Activated naive CD8-positive, alpha-beta T cell treated with anti-CD3 and anti-CD28 coated beads for 36 hours (primary cell): Measurements from ENCODE around the gene ANXA2. TPM values are rescaled to one million over a fixed set of nuclear protein-coding genes. Genes with fewer than 3 reads are reported as not detected.

Experiments used
- DNase-seq: peaks from one replicate; pipeline ENCODE4 v3.0.0; 2021
- H3K27ac Mint-ChIP-seq: one replicate; pipeline ENCODE4 v1.8.0; 2022; ENCODE audit warnings: mild to moderate bottlenecking, moderate library complexity, mixed read lengths
- H3K27me3 Mint-ChIP-seq: one replicate; pipeline ENCODE4 v1.8.0; 2022; ENCODE audit warnings: mild to moderate bottlenecking, mixed read lengths
- H3K36me3 Mint-ChIP-seq: one replicate; pipeline ENCODE4 v1.8.0; 2021; ENCODE audit warnings: mild to moderate bottlenecking, mixed read lengths
- H3K4me1 Mint-ChIP-seq: one replicate; pipeline ENCODE4 v1.8.0; 2021; ENCODE audit warnings: mixed read lengths
- H3K4me3 Mint-ChIP-seq: one replicate; pipeline ENCODE4 v1.8.0; 2022; ENCODE audit warnings: mild to moderate bottlenecking, moderate library complexity, mixed read lengths
- H3K9me3 Mint-ChIP-seq: one replicate; pipeline ENCODE4 v1.8.0; 2022; ENCODE audit warnings: mixed read lengths
- total RNA-seq, 2 experiments: library from RNA; stranded (reverse); gene quantifications; one replicate each; pipeline ENCODE4 v1.2.3, GENCODE V29; 2021

ANXA2 gene
- total RNA-seq, 2 experiments from 2014 or later = 44.0 to 44.8 TPM

DNA sequence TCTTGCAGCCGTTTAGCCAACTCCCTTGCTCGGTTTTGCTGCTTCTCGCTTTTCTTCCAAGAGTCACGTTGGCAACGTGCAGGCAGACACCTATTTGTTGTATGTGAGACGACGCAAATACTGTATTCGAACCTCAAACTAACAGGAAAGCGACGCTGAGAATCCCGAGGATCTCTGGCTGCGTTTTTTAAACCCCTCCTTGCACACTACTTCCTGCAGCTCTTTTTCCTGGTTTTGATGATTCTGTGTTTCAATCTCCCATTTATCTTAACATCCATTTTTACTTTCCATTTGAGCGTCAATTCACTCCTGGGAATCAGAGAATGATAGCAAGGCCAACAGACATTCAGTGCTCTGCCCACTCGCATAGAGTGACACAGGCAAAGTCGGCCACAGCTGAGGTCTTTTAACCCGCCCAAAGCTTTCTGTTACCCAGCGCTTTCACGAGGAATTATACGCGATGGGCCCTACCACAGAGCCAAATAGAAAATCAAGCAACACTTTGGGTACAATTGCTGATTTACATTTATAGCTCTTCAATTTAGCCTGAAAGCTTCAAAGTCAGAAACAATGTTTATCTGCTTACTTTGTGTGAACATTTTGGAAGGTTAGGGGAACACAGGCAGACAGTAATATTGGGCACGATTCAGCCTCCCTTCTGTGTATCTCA, 1.6 kb upstream of the ANXA2 start:
- Mint-ChIP-seq H3K27me3 (peaks cover 9% of the 10 kb centered on the region), H3K27ac (peak overlapping the region; percentile 65), H3K4me3 (peak overlapping the region; percentile 73), H3K9me3 (no peaks in the 10 kb centered on the region), H3K4me1 (peaks cover 22% of the 10 kb centered on the region), H3K36me3 (peaks cover 3% of the 10 kb centered on the region)
- no peak for DNase-seq

DNA sequence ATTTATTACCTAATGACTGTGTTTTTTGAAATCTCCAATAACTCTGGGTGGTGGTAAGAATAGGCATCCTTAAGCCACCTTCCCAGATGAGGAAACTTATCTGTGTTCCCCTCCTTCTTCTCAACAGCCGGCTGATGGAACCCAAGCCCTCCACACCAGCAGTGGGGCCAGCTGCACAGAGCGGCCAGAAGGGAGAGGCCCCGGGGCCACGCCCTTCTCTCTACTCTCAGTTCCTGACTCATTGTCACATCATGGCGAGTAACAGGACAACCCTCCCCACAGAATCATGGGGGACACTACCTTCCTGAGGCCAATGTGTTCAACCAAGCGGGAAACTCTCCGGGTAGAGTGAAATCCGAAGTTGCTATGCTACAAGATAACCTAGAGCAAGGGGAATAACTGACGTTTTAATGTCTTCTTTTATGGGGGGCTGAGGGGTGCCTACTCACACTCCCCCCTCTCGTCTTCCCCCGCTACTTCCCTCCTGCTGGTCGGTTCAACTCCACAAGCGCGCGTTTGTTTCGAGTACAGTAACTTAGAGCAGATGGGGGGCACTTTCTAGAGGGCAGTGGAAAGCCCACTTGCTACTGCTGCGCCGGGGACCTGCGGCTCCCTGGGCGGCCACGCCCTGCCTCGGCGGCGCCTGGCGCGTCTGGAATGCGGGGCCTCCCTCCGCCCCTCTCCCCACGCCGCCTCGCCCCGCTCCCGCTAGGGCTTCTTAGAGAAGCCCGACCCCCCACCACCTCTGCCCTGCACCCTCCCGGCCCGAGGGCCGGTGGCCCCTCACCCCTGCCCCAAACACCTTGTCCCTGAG, 621 bp downstream of the ANXA2 start:
- DNase-seq = peak; percentile 49
- H3K4me1 Mint-ChIP-seq = peaks cover 25% of the 10 kb centered on the region
- H3K27me3 Mint-ChIP-seq = peaks cover 9% of the 10 kb centered on the region
- no peaks in the 10 kb centered on the region for H3K9me3 Mint-ChIP-seq
- H3K27ac Mint-ChIP-seq = peak overlapping the region; percentile 80
- H3K4me3 Mint-ChIP-seq = peak overlapping the region; percentile 83
- peaks cover 3% of the 10 kb centered on the region for H3K36me3 Mint-ChIP-seq

DNA sequence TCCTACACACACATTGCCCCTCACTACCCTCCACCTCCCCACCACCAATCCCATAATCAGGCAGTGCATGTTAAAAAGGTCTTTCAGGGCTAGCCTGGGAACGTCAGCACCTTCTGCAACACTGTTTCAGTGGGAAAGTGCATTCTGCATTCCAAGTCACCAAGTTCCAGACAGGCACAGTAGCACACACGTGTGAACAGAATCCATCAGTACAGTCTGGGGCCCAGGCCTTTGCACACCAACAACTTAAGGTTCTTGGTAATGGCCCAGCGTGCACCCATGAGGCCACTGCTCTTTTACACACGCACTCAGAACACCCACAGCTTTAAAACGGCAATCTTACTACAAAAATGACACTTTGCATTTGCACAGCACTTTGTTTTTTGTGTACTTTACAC, 1.2 kb downstream of the ANXA2 start:
- Mint-ChIP-seq H3K36me3 (peaks cover 3% of the 10 kb centered on the region), H3K27ac (no peak overlapping the region), H3K4me1 (peaks cover 25% of the 10 kb centered on the region), H3K9me3 (no peaks in the 10 kb centered on the region), H3K4me3 (peak overlapping the region; percentile 83), H3K27me3 (peaks cover 11% of the 10 kb centered on the region)
- DNase-seq = no peak

DNA sequence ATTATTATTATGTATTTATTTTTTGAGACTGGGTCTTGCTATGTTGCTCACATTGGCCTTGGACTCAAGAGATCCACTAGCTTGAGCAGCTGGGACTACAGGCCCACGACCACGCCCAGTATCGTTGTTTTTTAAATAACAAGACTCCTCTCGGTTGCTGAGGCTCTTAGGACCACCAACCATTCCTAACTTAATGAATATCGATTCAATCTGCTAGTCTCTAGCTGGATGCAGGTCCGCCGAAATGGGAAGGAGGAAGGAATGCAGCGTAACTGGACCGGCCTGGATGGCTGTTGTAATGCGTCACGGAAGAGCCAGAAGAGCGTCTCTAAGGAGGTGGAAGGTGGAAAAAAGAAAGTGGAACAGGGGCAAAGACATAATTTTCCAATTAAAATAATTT, 1.7 kb downstream of the ANXA2 start:
- no peaks in the 10 kb centered on the region for H3K9me3 Mint-ChIP-seq
- DNase-seq = no peak
- peaks cover 12% of the 10 kb centered on the region for H3K27me3 Mint-ChIP-seq
- no peak overlapping the region for H3K4me3 Mint-ChIP-seq
- peaks cover 3% of the 10 kb centered on the region for H3K36me3 Mint-ChIP-seq
- H3K4me1 Mint-ChIP-seq = peaks cover 27% of the 10 kb centered on the region
- no peak overlapping the region for H3K27ac Mint-ChIP-seq

DNA sequence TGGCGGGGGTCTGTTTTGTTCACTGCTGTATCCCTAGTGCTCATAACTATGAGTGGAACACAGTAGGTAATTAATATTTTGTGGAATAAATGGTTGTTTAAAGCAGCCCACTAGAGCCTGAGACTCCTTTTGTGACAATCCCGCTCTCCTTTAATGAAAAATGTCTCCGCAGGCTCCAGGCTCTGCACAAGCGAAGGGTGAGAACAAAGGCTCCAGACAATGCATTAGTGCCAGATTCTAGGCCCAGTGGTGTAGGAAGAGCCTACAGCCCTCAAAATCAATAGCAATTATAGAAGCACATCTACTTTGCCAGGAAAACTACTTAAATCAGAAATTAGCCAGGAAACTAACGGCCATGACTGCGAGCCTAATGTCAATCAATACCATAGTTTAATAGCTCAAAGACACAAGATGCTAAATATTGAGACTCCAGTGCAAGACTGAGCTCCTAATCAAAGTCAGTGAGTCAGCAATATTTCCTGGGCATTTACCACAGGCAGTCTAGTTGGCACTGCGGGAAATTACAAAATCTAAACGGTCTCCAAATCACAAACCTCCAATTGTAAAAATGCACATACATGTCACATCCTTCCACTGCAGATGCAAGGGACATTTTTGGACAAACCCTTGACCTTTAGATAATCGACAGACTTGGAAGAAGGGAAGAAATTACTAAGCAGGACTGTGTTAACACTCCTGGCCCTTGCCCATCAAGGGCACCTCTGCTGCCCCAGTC, 2.3 kb downstream of the ANXA2 start:
- no peak for DNase-seq
- H3K27me3 Mint-ChIP-seq = peaks cover 12% of the 10 kb centered on the region
- peaks cover 3% of the 10 kb centered on the region for H3K36me3 Mint-ChIP-seq
- H3K27ac Mint-ChIP-seq = no peak overlapping the region
- no peak overlapping the region for H3K4me3 Mint-ChIP-seq
- peaks cover 30% of the 10 kb centered on the region for H3K4me1 Mint-ChIP-seq
- H3K9me3 Mint-ChIP-seq = no peaks in the 10 kb centered on the region

DNA sequence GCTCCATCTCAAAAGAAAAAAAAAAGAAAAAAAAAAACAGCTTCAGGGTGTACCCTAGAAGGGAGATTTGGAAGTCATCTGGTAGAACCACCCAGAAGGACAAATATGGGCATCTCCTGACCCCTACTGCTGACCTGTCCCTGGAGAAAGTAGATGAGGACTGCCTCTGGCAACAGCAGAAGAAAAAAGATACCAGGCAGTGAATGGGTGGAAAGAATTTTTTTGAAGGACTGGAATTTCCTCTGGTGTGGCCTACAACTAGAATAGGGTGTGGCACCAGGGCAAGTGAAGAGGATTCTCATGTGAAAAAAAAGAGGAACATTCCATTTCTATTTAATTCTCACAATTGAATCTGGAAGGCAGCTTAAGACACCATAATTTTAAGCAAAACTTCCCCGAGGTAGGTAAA, 3.1 kb downstream of the ANXA2 start:
- no peaks in the 10 kb centered on the region for H3K9me3 Mint-ChIP-seq
- H3K27me3 Mint-ChIP-seq = peaks cover 12% of the 10 kb centered on the region
- H3K4me3 Mint-ChIP-seq = no peak overlapping the region
- DNase-seq = no peak
- peaks cover 33% of the 10 kb centered on the region for H3K4me1 Mint-ChIP-seq
- H3K36me3 Mint-ChIP-seq = peaks cover 3% of the 10 kb centered on the region
- no peak overlapping the region for H3K27ac Mint-ChIP-seq

DNA sequence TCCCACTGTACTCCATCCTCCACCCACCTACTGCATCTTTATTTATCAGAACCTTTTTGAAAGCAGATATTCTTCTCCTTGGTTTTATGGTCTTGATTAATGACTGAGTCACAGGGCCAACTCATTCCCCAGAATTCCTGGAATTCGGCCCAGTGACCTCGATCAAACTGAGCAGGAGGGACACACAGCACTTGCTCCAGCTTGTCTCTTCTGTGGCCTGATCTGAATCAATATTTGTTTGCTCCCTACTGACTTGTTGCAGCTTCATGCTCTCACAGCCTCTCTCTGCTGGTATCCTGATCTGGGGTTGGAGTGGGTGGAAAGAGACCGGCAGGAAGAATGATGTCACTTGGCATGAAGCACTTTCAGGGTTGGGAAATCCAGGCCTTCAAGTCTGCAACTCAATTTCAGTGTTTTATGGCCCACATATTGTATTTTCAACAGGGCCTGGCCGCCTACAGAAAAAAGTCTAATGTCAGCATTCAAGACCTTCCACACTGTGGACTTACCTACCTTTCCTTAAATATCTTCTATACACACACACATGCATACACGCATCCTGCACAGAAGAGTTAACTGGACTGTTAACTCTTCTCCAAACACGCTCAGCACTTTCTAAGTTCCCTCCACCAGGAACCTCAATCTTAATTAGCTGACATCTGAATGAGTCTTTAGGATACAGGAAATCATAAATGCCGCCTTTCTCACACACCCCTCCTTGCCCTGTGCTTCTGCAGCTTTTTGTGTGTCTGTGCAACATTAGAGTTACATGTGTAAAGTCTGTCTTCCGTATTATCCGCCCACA, 4.6 kb downstream of the ANXA2 start:
- Mint-ChIP-seq H3K36me3 (peaks cover 3% of the 10 kb centered on the region), H3K27ac (no peak overlapping the region), H3K4me3 (no peak overlapping the region), H3K27me3 (peaks cover 8% of the 10 kb centered on the region), H3K9me3 (no peaks in the 10 kb centered on the region), H3K4me1 (peaks cover 36% of the 10 kb centered on the region)
- DNase-seq = no peak

DNA sequence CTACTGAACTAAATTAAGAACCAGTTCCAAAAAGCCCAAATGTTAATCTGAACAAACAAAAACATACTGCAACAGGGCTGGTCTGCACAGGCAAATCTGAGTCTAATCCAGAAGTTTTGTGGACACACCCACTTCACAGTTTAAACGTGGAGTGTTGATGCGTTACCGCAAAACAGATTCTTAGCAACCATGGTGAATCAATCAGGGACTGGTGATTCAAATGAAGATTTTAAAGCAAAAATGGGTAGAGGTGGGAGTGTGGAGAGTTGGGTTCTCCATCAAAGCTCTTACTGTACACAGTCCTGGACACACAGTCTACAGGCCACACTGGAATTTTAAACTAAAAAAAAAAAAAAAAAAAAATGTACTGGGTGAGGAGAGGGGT, 5.2 kb downstream of the ANXA2 start:
- H3K4me3 Mint-ChIP-seq = no peak overlapping the region
- peak; percentile 20 for DNase-seq
- peaks cover 35% of the 10 kb centered on the region for H3K4me1 Mint-ChIP-seq
- peaks cover 3% of the 10 kb centered on the region for H3K36me3 Mint-ChIP-seq
- peaks cover 10% of the 10 kb centered on the region for H3K27me3 Mint-ChIP-seq
- no peak overlapping the region for H3K27ac Mint-ChIP-seq
- no peaks in the 10 kb centered on the region for H3K9me3 Mint-ChIP-seq

DNA sequence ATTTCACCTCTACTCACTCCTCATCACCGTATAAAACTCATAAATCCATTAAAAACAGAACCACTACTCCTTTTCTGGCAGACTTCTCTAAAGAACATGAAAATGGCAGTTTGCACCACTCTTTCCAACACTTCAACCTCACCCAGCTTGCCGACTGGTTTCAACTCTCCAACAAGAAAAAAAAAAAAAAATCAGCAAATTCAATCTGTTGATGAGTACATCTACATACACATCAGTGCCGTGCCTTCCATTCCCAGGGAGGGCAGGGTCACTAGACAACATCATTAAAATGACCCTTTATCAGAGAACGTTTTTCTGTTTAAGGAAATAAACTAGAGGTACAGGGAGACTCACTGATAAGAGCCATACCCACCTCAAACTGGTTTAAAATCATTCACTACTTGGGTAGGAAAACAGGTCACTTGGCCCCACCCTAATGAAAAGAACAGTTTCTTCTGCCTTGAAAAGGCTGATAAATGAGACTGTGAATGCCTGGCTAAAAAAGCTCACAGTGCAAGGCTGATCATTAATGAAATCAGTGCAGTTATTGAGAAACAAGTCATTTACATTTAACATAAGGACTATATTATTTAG, 6.0 kb downstream of the ANXA2 start:
- H3K4me3 Mint-ChIP-seq = no peak overlapping the region
- peaks cover 18% of the 10 kb centered on the region for H3K27me3 Mint-ChIP-seq
- peaks cover 3% of the 10 kb centered on the region for H3K36me3 Mint-ChIP-seq
- no peak for DNase-seq
- H3K9me3 Mint-ChIP-seq = no peaks in the 10 kb centered on the region
- H3K4me1 Mint-ChIP-seq = peaks cover 30% of the 10 kb centered on the region
- no peak overlapping the region for H3K27ac Mint-ChIP-seq

DNA sequence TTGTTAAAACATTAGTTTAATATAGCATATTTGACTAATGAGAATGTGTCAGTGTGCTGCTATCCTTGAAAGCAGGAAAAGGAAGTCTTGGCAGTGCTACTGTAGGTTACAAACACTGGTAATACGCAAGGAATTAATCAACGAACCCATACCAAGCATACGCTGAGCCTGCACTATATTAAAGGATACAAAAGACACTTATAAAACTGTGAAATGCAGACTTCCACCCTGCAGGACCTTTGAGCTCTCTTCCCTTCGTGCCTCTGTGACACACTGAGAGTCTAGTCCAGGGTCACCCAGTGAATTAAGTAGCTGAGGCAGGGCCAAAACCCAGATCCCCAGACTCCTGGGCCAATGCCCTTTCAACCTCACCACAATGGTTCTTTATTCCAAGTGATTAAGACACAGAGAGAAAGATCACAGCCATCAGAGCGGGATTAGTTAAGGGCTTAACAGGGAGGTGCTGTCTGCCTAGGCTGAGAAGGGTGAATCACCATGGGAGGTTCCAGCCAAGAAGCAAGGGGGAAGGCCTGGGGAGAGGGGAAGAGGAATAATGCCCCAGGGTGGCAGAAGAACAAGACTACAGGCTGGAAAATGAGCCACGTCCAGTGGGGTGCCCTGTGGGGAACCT, 6.8 kb downstream of the ANXA2 start:
- H3K27ac Mint-ChIP-seq = no peak overlapping the region
- peaks cover 12% of the 10 kb centered on the region for H3K27me3 Mint-ChIP-seq
- no peak for DNase-seq
- H3K4me3 Mint-ChIP-seq = no peak overlapping the region
- no peaks in the 10 kb centered on the region for H3K9me3 Mint-ChIP-seq
- peaks cover under 1% of the 10 kb centered on the region for H3K36me3 Mint-ChIP-seq
- peaks cover 25% of the 10 kb centered on the region for H3K4me1 Mint-ChIP-seq

DNA sequence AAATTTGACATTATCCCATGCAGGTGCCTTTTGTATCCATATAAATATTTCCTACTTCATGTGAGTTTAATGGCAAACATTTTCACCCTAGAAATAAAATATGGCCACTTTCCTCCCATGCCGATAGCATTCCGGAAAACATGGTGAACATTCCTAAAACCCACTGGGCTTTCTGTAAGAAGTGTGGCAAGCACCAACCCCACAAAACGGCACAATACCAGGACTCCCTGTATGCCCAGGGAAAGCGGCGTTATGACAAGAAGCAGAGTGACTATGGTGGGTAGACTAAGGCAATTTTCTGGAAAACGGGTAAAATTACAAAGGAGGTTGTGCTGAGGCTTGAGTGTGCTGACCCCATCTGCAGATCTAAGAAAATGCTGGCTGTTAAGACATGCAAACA, 7.6 kb downstream of the ANXA2 start:
- no peaks in the 10 kb centered on the region for H3K36me3 Mint-ChIP-seq
- no peak for DNase-seq
- peaks cover 24% of the 10 kb centered on the region for H3K4me1 Mint-ChIP-seq
- H3K27me3 Mint-ChIP-seq = peaks cover 12% of the 10 kb centered on the region
- no peak overlapping the region for H3K27ac Mint-ChIP-seq
- no peak overlapping the region for H3K4me3 Mint-ChIP-seq
- H3K9me3 Mint-ChIP-seq = no peaks in the 10 kb centered on the region

DNA sequence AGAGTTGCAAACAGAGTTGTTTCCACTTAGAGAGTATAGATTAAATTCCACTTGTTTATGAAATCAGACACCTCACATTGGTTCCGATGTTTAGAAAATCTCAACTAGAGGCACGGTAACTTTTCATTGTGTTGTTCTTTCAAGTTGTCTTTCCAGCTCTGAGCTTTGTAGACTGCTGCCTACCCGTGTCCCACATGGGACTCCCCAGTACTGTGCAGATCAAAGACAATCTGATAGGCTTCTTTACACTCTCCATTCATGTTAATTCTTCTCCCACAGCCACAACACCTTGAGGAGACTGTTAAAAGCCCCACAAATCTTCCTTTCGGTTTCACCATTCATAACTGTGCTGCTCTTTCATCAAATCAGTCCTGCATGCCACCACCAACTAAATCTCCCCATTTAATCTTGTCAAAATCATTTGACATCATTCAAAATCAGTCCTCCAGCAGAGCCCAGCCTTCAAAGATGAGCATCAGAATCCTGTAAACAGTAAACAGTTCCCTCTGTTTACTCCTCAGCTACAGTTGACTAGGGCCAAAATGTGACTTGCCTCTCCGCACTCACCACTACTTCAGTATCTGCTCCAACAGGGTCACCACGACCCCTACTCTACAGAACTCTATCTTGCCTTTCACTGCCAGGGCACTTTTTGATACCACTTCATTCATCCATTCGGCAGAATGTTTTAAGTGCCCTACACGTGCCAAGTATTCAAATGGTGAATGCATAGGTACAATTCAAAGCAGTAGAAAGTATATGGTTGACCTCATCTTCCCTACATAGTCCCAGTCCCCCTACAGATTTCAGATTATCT, 8.3 kb downstream of the ANXA2 start:
- Mint-ChIP-seq H3K36me3 (no peaks in the 10 kb centered on the region), H3K4me1 (peaks cover 24% of the 10 kb centered on the region), H3K27ac (no peak overlapping the region), H3K27me3 (peaks cover 12% of the 10 kb centered on the region), H3K9me3 (no peaks in the 10 kb centered on the region), H3K4me3 (peak overlapping the region; percentile 5)
- peak; percentile 19 for DNase-seq

DNA sequence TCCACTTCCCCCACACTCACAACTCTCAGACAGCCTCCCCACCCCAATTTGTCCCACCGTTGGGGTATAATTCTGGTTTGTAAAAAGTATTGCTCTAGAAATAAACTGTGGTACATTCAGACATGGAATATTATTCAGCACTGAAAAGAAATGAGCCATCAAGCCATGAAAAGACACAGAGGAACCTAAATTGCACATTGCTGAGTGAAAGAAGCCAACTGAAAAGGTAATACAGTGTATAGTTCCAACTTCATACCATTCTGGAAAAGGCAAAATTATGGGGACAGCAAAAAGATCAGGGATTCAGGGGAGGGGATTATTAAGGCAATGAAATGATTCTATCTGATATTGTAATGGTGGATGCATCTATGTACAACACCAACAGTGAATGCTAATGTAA, 10.5 kb downstream of the ANXA2 start:
- Mint-ChIP-seq H3K27ac (no peak overlapping the region), H3K4me3 (no peak overlapping the region), H3K4me1 (peaks cover 21% of the 10 kb centered on the region), H3K36me3 (no peaks in the 10 kb centered on the region), H3K9me3 (no peaks in the 10 kb centered on the region), H3K27me3 (peaks cover 12% of the 10 kb centered on the region)
- DNase-seq = no peak
